HG02642 (cell line): Measurements from ENCODE around the gene GNL1.
A peak's percentile ranks its signal among the peaks of the same experiment; 100 is the strongest.
"Not testable (repeated sequence)": the region's sequence is repeated elsewhere in the genome, so short reads cannot be mapped to it uniquely, and the experiment has no call there.

ENCODE experiments used
- ATAC-seq: cut with Tn5 transposase; IDR thresholded peaks from one replicate; pipeline ENCODE4 v1.9.1; 2021; ENCODE audit warnings: mild to moderate bottlenecking; ENCODE audit not compliant: unreplicated experiment, poor library complexity

The GNL1 gene, protein sequence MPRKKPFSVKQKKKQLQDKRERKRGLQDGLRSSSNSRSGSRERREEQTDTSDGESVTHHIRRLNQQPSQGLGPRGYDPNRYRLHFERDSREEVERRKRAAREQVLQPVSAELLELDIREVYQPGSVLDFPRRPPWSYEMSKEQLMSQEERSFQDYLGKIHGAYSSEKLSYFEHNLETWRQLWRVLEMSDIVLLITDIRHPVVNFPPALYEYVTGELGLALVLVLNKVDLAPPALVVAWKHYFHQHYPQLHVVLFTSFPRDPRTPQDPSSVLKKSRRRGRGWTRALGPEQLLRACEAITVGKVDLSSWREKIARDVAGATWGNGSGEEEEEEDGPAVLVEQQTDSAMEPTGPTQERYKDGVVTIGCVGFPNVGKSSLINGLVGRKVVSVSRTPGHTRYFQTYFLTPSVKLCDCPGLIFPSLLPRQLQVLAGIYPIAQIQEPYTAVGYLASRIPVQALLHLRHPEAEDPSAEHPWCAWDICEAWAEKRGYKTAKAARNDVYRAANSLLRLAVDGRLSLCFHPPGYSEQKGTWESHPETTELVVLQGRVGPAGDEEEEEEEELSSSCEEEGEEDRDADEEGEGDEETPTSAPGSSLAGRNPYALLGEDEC

DNA sequence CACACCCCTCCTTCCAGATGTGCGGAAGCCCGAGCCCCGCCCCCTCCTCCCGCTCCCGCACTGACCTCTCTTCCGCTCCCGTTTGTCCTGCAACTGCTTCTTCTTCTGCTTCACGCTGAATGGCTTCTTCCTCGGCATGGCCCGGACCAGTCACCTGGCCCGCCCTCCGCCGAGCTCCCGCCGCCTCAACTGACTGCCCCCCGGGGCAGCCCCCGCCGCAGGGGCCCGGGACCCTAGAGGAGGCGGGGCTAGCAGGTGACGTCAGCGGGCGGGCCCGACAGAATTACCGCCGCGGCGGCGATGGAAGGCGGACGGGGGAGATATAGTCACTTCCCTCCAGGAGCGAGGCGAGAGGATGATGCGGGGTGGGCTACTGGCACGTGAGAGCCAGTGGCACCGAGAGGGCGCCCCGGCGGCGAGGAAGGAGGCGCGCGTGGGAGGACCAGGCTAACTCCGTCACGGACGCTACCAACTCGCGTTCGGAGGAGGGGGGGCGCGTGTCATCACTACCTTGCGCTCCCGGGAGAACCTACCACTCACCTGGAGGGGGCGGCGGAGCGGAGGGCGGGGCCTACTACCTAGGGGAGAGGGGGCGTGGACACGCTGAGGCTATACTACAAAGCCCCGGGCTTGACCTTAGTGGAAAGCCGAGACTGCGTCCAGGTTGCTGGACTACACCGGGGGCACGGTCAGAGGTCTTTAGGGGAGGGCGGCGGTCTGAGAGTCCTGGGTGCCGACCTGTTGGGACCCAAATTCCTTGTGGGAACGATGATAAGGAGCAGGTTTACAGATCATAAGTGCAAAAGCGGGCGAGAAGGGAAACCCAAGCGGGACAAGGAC is at the start of gene GNL1:
Gene GNL1, minus strand, starts transcription at position 424 of the 840 bp plus-strand sequence. Its CDS starts 286 bp downstream, at position 138.
- ATAC-seq, result peak; percentile 83

DNA sequence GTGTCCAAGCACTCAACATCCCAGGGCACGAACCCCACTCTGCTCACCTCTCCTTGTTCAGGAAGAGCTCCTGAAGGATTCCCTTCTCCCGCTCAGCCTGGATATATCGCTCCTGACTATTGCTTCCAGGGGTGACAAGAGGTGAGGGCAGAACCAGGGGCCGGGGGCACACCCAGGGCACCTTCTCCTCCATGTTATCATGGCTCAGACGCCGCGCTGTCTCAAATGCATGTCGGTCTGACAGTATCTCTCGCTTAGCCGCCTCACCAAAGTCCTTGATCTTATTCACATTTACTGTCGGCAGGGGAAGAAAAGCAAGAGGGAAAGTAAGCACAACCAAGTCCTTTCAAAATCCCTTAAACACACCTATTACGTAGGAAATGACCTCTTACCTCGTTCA is 47.7 kb upstream of the GNL1 start:
- ATAC-seq, result no peak

DNA sequence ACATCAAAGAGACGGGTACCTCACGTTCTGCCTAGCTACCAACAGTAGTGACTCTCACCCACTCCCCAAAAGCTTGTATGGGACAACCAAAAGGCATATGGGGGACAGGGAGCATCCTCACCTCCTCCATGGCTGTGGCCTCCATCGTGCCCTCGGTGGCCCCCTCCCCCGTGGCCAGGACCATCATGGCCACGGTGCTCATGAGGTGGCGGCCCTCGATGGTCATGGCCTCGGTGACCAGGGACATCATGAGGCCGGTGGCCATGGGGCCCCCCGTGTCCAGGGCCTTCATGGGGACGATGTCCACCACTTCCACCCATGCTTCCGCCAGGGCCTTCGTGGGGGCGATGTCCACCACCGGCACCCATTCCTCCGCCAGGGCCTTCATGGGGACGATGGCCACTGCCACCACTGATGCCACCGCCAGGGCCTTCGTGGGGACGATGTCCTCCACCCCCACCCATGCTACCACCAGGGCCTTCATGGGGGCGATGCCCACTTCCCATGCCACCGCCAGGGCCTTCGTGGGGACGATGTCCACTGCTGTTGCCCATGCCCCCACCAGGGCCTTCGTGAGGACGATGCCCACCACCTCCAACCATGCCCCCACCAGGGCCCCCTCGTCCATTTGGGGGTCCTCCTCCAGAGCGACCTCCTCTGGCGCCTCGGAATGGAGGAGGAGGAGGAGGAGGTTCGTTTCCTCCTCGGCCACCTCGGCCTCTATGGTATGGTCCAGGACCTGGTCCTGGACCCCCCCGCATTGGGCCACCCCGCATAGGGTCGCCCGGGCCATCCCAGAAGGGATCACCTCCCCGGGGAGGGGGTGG is 45.7 kb upstream of the GNL1 start:
- ATAC-seq, result no peak

DNA sequence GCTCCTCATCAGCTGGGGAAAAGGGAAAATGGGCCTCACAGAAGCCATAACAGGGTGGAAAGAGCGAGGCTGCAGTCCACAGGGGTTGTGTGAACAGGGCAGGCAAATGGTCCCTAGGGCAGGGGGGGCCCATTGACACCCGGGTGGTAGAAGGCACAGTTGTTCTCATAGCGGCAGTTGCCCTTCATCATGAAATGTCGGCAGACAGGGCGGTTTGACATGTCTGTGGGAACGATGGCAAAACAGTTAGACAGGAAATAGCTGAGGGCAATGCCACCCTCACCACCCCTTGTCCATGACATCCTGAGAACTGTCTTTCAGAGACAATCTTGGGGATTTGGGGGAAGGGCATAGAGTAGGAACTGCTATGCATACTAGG is 45.1 kb upstream of the GNL1 start:
- no peak for ATAC-seq

DNA sequence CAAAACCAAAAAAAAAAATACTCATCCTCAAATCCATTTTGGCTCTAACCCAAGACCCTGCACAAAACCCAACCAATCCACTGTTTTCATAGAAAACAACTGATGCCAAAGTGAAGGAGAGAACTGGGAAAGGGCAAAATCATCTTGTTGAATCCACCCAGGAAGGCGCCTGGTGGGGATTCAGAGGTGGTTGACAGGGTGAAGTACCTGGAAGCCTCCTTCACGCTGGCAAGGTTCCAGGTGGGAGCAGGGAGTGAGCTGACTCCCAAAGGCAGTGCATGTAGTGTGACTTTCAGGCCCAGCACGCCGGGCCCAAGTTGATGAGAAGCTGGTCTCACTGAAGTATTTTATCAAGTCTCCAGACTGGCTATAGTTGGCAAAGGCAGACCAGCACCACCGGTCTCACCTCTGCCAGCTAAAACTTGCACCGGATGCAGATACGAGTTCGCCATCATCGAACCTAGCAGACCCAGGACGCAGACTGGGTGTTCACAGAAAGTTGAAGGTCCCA is 44.2 kb upstream of the GNL1 start:
- no peak for ATAC-seq

DNA sequence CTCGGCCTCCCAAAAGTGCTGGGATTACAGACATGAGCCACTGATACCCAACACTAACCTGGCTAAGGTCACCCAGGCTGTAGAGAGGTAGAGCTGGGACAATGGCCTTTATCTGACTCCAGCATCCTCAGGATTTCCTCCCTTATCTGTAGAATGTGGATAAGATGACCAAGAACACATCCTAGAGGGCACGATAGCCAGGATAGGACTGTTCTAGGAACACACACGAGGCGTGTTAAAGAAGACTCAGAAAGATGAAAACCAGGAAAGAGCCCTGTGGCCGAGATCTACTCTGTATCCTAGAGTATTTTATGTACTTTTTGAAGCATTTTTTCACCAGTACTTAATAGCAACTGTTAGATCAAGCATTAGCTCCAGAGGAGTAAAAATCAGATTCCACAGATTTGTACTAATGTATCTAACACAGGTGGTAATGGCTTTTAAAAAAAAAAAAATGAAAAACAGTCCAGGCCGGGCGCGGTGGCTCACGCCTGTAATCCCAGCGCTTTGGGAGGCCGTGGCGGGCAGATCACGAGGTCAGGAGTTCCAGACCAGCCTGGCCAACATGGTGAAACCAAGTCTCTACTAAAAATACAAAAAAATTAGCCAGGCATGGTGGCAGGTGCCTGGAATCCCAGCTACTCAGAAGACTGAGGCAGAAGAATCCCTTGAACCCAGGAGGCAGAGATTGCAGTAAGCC is 43.5 kb upstream of the GNL1 start:
- no peak for ATAC-seq

DNA sequence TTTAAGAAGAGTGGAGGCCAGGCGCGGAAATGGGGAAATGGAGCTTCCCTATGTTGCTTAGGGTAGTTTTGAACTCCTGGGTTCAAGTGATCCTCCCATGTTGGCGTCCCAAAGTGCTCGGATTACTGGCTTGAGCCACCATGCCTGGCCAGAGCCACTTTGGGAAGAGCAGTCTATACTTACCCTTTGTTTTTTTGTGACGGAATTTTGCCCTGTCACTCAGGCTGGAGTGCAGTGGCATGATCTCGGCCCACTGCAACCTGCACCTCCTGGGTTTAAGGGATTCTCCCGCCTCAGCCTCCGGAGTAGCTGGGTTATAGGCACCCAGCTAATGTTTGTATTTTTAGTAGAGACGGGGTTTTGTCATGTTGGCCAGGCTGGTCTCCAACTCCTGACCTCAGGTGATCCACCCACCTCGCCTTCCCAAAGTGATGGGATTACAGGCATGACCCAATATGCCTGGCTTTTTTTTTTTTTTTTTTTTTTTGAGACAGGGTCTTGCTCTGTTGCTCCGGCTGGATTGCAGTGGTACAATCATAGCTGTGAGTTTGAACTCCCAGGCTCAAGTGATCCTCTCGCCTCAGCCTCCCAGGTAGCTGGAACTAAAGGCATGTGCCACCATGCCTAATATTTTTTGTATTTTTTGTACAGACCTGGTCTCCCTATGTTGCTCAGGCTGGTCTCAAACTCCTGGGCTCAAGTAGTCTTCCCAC is 42.8 kb upstream of the GNL1 start:
- no peak for ATAC-seq

DNA sequence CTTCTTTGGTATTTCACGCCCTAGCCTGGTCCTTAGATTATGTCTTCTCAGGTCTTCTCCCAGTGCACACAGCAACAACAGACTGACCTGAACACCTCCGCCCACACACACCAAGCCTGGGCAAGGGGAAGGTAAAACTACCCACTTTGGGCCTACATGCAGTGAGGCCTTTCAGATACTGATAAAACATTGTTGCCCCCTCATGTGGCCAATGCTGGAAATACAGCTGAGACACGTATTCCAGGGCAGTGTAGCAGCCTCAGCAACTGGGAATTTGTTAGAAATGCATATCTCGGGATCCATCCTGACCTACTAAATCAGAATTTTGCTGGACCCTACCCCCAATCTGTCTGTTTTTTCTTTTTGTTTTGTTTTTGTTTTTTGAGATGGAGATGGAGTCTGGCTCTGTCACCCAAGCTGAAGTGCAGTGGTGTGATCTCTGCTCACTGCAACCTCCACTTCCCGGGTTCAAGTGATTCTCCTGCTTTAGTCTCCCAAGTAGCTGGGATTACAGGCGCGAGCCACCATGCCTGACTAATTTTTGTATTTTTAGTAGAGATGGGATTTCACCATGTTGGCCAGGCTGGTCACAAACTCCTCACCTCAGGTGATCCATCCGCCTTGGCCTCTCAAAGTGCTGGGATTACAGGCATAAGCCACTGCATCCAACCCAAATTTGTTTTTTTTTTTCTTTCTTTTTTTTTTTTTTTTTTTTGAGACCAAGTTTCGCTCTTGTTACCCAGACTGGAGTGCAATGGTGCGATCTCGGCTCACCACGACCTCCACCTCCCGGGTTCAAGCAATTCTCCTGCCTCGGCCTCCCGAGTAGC is 41.2 kb upstream of the GNL1 start:
- ATAC-seq, result not testable (repeated sequence)

DNA sequence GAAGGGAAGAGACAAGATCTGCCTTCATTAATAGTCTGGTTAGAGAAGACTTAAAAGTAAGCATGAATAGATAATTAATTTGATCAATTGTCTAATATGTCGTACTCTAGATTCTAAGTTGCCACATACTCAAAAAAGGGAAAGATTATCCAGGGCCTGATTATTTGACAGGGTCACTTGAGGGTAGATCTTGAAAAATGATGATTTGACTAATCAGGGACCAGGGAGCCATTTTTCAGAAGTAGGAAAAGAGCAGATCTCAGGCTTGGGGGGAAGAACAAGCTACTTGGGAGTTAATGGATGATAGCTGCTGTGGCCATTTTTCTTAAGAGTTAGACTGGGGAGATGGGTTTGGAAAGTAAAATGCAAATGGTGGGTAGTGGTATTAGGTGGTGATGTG is 36.0 kb upstream of the GNL1 start:
- ATAC-seq, result no peak

DNA sequence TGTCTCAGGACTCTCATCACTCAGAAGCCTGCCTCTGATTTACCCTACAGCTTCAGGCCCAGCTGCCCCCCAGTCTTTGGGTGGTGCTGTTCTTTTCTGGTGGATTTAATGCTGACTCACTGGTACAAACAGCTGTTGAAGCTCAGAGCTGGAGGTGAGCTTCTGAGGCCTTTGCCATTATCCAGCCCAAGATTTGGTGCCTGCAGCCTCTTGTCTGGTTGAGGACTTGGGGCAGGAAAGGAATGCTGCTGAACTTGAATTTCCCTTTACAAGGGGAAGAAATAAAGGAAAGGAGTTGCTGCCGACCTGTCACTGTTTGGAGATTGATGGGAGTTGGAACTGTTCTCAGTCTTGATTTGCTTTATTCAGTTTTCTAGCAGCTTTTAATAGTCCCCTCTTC is 34.7 kb upstream of the GNL1 start:
- ATAC-seq, result no peak

DNA sequence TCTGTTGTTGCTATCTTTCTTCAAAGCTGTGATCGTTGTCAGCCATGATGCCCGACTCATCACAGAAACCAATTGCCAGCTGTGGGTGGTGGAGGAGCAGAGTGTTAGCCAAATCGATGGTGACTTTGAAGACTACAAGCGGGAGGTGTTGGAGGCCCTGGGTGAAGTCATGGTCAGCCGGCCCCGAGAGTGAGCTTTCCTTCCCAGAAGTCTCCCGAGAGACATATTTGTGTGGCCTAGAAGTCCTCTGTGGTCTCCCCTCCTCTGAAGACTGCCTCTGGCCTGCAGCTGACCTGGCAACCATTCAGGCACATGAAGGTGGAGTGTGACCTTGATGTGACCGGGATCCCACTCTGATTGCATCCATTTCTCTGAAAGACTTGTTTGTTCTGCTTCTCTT is 34.2 kb upstream of the GNL1 start:
- ATAC-seq, result no peak

DNA sequence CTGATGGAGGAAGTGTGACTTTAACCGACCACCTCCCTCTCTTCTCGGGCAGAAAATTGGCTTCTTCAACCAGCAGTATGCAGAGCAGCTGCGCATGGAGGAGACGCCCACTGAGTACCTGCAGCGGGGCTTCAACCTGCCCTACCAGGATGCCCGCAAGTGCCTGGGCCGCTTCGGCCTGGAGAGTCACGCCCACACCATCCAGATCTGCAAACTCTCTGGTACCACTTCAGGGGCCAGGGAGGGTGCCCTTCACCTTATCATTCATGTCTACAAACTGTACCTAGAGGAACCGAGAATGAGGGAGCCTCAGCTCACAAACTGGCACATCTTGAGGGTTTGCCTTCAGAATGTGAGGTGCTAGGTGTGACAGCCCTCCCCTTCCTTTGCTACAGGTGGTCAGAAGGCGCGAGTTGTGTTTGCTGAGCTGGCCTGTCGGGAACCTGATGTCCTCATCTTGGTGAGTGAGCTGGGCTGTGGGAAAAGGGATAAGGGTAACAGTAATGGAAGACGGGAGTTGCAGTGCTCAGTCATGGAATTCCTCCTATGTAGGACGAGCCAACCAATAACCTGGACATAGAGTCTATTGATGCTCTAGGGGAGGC is 33.6 kb upstream of the GNL1 start:
- ATAC-seq, result no peak

DNA sequence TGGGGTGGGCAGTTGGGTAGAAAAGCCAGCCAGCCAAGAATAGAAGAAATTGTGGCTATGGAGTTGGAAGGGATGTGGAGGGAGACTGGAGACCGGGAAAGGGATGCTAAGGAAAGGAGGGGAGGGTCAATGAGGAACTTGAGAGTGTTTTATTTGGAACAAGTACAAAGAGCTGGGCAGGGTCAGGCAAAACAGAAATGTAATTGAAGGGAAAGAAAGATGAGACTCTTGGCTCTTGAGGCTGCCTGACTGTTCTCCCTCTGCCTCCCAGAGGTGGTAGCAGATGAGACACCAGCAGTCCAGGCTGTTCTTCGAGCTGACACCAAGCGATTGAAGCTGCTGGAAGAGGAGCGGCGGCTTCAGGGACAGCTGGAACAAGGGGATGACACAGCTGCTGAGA is 27.6 kb upstream of the GNL1 start:
- ATAC-seq, result no peak

DNA sequence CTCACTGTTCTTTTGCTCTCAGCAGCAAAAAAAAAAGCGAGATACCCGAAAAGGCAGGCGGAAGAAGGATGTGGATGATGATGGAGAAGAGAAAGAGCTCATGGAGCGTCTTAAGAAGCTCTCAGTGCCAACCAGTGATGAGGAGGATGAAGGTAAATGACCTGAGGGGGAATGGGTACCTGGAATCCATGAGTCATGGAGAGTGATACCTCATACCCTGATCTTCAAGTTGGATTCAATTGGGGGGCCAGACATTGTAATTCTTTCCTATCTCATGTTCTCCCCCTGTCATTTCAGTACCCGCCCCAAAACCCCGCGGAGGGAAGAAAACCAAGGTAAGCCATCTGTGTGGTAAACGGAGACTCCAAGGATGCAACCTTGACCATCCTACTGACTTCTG is 21.8 kb upstream of the GNL1 start:
- ATAC-seq, result no peak

DNA sequence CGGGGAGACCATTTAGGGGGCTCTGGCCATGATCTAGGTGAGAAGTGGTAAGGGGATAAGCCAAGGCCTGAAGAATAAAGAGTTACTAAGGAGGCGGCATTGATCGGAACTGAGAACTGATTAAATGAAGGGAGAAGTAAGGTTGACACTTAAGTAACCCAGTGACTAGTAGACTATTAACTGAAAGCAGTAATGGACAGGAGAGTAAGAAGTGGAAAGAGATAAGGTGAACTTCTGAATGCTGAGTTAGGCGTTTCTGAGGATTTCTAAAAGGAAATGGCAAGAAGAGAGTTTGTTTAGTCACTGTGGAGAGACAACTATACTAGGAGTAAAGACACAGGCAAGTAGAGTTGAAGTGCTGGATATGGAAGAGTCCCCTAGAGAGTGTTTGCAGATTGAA is 16.8 kb upstream of the GNL1 start:
- ATAC-seq, result no peak

DNA sequence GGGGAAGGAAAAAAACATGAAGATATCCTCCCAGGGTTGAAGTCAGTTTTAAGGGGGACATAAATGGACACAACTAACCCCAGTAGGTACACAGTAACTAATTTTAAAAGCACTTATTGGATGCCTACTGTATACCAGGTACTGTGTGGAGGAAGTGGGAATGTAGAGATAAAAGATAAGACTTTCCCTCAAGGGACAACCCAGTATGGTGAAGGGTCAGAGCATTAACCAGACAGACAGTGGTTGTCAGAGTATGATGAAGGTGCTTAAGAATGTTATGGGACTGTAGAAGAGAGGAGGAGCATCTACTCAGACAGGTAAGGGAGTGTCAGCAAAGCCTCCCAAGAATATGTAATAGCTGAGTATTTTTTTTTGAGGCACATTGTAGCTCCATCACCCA is 15.9 kb upstream of the GNL1 start:
- no peak for ATAC-seq

DNA sequence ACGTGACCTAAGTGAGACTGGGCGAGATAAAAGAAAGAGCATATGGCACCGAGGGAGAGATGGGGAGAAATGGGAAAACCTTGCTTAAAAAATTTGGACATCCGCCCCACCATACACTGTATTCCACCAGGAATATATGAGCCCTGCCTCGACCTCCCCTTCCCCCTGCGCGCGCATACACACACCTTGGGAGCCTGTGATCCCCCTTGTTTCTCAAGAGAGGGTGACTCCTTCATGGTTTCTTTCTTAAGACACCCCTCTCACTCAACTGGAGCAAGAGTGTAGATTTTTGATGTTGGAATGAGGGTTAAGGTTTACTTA is 15.4 kb upstream of the GNL1 start:
- ATAC-seq, result peak; percentile 2
